Measurements from ENCODE around the gene MAJIN. TPM values are rescaled to one million over a fixed set of nuclear protein-coding genes. Genes with fewer than 3 reads are reported as not detected.

MAJIN gene, protein sequence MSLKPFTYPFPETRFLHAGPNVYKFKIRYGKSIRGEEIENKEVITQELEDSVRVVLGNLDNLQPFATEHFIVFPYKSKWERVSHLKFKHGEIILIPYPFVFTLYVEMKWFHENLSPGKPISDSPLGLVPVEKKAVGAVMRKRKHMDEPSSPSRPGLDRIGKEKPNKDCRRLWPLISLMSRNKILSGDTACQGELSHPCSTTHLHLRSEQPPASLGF
- total RNA-seq, result not detected in 2 replicates

DNA sequence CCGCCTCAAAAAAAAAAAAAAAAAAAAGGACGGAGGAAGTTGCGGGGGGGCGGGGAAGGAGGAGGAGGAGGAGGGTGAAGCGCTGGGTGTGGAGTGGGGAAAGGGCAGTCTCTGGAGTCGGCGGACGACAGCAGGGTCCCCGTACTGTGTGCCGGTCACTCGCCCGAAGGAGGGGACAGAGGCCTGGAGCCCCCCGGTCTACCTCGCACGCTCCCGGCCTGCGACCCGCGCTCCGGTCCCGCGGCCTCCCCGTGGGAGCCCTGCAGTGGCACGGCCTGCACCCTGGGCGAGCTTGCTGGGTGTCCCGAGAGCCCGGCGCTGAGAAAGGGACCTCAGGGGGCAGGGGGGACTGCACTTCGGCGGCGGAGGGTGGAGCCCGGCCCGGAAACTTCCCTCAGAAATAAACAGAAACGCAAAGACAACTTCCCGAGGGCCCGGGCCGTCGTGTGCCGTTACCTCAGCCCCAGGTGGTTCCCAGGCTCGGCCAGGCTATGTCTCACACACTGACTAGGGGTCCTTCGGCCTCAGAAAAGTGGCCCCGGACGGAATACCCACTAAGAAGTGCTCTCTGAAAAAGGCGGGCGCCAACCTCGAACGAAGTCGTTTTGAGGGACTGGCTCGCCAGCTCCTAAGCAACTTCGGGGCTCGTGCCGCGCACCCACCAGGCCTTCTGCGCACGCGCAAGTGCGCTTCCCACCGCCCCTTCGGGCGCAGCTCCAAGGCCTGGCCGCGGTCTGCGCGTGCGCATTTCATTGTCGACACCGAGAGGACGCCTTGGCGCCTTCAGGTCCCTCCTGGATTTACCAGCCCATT is at the start of gene MAJIN:
TSS of gene MAJIN (minus strand) at position 688 of the 813 bp plus-strand sequence. CDS start 12,703 bp downstream, outside the sequence.
- peak within 1 kb of the TSS; percentile 51 for H3K4me3 ChIP-seq (ENCODE audit: low read depth, low read length)
- TF ChIP-seq, protein P1, sequence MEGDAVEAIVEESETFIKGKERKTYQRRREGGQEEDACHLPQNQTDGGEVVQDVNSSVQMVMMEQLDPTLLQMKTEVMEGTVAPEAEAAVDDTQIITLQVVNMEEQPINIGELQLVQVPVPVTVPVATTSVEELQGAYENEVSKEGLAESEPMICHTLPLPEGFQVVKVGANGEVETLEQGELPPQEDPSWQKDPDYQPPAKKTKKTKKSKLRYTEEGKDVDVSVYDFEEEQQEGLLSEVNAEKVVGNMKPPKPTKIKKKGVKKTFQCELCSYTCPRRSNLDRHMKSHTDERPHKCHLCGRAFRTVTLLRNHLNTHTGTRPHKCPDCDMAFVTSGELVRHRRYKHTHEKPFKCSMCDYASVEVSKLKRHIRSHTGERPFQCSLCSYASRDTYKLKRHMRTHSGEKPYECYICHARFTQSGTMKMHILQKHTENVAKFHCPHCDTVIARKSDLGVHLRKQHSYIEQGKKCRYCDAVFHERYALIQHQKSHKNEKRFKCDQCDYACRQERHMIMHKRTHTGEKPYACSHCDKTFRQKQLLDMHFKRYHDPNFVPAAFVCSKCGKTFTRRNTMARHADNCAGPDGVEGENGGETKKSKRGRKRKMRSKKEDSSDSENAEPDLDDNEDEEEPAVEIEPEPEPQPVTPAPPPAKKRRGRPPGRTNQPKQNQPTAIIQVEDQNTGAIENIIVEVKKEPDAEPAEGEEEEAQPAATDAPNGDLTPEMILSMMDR (conservative IDR thresholded peaks at IDR 0.05; ENCODE audit: low read depth, low read length), result no peak
- DNase-seq (ENCODE audit: low read depth), result no peak

DNA sequence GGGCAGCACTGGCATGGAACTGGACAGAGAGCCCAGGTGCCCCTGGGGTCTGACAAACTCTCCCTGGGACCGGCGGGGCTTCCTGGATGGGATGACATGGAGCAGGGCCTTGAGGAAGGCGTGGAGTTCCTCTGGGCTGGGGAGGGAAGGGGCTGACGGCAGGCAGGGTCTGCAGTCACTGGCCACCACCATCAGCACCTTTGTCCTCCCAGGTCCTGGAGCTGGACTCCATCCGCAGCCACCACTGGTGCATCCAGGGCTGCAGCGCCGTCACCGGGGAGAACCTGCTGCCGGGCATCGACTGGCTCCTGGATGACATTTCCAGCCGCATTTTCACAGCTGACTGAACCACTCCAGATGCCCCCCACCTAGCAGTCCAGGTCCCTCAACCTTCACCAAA is 49.6 kb upstream of the MAJIN start:
- no peak overlapping the region for H3K4me3 ChIP-seq (ENCODE audit: low read depth, low read length)
- no peak for DNase-seq (ENCODE audit: low read depth)
- TF ChIP-seq, protein P1 (conservative IDR thresholded peaks at IDR 0.05; ENCODE audit: low read depth, low read length), result no peak

DNA sequence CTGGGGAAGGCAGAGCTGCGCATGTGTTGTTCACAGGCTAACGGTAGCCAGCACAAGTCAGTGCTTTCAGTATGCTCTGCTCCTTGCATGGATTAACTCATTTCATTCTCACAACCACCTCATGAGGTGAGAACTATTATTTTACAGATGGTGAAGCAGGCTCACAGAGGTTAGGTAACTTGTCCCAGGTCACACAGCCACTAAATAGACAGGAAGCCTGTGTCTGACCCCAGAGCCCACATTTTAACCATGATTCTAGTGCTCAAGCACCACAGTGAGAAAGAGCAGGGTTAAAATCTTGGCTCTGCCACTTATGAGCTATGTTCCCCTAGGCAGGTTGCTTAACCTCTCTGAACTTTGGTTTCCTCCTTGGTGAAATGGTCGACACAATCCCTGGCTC is 49.1 kb upstream of the MAJIN start:
- no peak for DNase-seq (ENCODE audit: low read depth)
- H3K4me3 ChIP-seq (ENCODE audit: low read depth, low read length), result no peak overlapping the region
- TF ChIP-seq, protein P1 (conservative IDR thresholded peaks at IDR 0.05; ENCODE audit: low read depth, low read length), result no peak

DNA sequence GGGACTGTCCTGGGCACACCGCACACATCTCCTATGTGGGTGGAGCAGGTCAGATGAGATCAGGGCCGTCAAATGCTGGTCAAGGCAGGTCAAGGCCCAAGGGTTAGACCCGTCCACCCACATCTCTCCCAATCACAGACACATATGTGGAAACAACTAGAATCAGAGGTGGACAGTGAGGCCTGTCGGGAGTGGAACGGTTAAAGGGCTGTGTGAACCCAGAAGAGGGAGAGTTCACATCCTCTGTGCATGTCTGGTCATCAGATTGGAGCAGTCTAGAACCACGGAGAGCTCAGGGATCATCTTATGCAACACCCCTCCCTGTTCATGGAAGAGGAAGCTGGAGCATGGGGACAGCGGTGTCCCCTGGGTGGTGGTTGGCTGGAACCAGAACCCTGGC is 47.9 kb upstream of the MAJIN start:
- H3K4me3 ChIP-seq (ENCODE audit: low read depth, low read length), result no peak overlapping the region
- TF ChIP-seq, protein P1 (conservative IDR thresholded peaks at IDR 0.05; ENCODE audit: low read depth, low read length), result no peak
- no peak for DNase-seq (ENCODE audit: low read depth)

DNA sequence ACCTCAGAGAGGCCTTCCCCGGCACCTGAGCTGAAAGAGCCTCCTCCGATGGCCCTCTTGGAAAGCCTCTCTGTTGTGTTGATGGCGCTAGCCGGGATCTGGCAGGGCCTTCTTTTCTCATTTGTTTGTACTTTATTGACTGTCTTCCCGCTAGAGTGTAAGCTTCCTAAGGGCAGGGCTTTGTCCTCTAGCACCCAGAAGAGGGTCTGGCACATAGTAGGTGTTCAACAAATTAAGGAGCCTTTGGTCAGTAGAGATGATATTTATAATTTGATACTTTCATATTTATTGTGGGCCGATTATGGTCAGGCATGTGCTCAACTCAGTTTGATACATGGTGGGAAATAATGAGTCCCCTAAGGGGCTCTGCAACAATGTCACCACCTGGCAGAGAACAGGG is 46.0 kb upstream of the MAJIN start:
- H3K4me3 ChIP-seq (ENCODE audit: low read depth, low read length), result no peak overlapping the region
- TF ChIP-seq, protein P1 (conservative IDR thresholded peaks at IDR 0.05; ENCODE audit: low read depth, low read length), result no peak
- no peak for DNase-seq (ENCODE audit: low read depth)

DNA sequence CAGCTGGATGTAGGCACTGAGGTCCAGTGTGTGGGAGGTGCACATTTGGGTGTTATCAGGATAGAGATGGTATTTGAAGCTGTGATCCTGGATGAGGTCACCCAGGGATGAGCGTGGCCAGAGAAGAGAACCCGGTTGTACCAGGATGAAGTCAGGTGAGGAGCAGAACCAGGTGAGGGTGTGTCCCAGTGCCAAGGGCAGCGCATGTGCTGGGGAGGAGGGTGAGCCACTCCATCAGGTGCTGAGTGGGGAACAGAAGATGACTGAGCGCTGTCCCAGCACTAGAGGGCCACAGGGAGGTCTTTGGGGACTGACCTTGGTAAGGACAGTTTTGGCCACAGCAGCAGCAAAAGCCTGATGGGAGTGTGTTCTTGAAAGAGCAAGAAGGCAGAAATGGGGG is 44.8 kb upstream of the MAJIN start:
- no peak overlapping the region for H3K4me3 ChIP-seq (ENCODE audit: low read depth, low read length)
- TF ChIP-seq, protein P1 (conservative IDR thresholded peaks at IDR 0.05; ENCODE audit: low read depth, low read length), result no peak
- no peak for DNase-seq (ENCODE audit: low read depth)

Measured in epithelial cell of proximal tubule (primary cell).